Measurements from ENCODE around the gene HPGD. TPM values are rescaled to one million over a fixed set of nuclear protein-coding genes. Genes with fewer than 3 reads are reported as not detected.

Gene HPGD
- 2.1 and 2.4 TPM in 2 replicates for total RNA-seq (2011; cell fraction: chromatin; rRNA removed; ENCODE audit: low replicate concordance)
- 0.67 and 1.3 TPM in 2 replicates for total RNA-seq (2011; cell fraction: nucleolus; rRNA removed)
- 1.5 and 3.7 TPM in 2 replicates for total RNA-seq (2011; cell fraction: nucleoplasm; rRNA removed)
- total RNA-seq (2014; rRNA removed) (4.8 and 4.9 TPM in 2 replicates), total RNA-seq (2014; rRNA removed; fragmentation: Illumina TruSeq; extraction: Trizol) (5.1 and 5.5 TPM in 2 replicates), total RNA-seq (2015; rRNA removed; fragmentation: Illumina TruSeq; extraction: Trizol) (6.2 and 7.4 TPM in 2 replicates), total RNA-seq (2021) (3.3 and 3.5 TPM in 2 replicates), polyA plus RNA-seq (2011; rRNA removed) (1.4 and 8.6 TPM in 2 replicates), polyA plus RNA-seq (2014; fragmentation: Illumina TruSeq; extraction: Trizol) (3.3 and 4.7 TPM in 2 replicates), polyA plus RNA-seq (2014; fragmentation: Nextera tagmentation; extraction: Ambion mirVana) (1 to 10 TPM; 2.3 to 3.2 TPM), polyA plus RNA-seq (2014; rRNA removed) (2.8 and 6.7 TPM in 2 replicates), polyA minus RNA-seq (2011; rRNA and poly(A)+ RNA removed) (1.5 and 7.7 TPM in 2 replicates), Bru-seq, nascent RNA (percentile 44 among the genes with signal in this experiment), BruChase-seq, experiment 1, labeled RNA remaining after a 2-hour chase (percentile 43 among the genes with signal in this experiment), BruChase-seq, experiment 2, labeled RNA remaining after a 6-hour chase (percentile 42 among the genes with signal in this experiment)
- 0.55 and 3.3 TPM in 2 replicates for polyA plus RNA-seq (2011; cell fraction: cytosol; rRNA removed)
- 1.2 and 3.2 TPM in 2 replicates for polyA plus RNA-seq (2011; cell fraction: nucleus; rRNA removed)
- polyA plus RNA-seq (2012) = 4.3 and 5.9 TPM in 2 replicates
- 1.1 TPM in 1 of 2 replicates, not detected in the other for polyA minus RNA-seq (2011; cell fraction: cytosol; rRNA and poly(A)+ RNA removed)
- polyA minus RNA-seq (2011; cell fraction: nucleus; rRNA and poly(A)+ RNA removed) = 0.56 and 2.3 TPM in 2 replicates
- long read RNA-seq, experiment 1, transcript HPGD-202 (7 exons, 3,027 nt) = major isoform, 6 of 7 reads
- long read RNA-seq, experiment 1, partial matches to known transcripts = 0 of 7 reads
- long read RNA-seq, experiment 1, other reads (novel, unspliced or antisense) = 0 of 7 reads
- long read RNA-seq, experiment 2, partial matches to known transcripts = 1 of 6 reads
- long read RNA-seq, experiment 2, other reads (novel, unspliced or antisense) = 4 of 6 reads
- long read RNA-seq, experiment 3, partial matches to known transcripts = 1 of 5 reads
- long read RNA-seq, experiment 3, other reads (novel, unspliced or antisense) = 1 of 5 reads

DNA sequence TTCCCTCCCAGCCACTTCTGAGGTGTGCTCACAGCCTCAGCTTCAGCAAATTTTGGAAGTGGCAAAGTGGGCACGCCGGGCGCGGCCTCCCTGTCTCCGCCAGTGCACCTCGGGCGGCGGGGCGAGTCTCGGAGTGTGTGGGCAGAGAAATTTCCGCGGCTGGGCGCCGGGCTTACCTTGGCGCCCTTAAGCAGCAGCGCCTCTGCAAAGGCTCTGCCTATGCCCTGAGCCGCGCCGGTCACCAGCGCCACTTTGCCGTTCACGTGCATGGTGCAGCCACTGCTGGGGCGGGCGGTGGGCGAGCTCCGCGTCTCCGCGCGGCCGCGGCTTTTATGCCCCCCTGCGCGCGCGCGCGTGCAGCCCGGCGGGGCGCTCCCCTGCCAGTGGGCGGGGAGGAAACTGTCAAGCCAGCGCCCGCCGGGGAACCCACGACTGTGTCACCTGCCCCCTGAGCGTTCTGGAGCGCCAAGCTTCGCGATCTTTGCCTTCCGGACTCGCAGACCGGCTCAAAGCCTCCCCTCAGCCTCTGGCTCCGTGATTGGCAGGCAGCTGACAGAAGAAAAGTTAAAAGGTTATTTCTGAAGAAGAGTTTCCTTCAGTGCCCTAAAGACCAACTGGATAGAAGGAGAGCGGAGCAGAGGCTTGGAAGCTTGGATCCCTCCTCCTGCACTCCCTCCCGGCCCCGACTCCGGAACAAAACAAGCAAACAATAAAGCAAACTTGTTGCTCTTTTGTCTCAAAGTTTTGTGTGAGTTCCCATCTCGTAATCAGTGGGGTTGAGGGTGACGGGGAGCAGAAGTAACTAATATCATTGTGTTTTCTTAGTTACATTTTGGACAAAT, at the start of gene HPGD:
TSS of gene HPGD (minus strand) at position 306 of the 842 bp plus-strand sequence. CDS start at position 269, 37 bp downstream.
- Histone ChIP-seq H3K9me3 (replicated peaks; ENCODE audit: control insufficient read depth, insufficient read depth, low read depth, low read length) (no peaks in the 10 kb centered on the region), H3K27ac (ENCODE audit: extremely low read depth, low read depth, low read length) (peak within 1 kb of the TSS; percentile 41), H3K79me2 (ENCODE audit: control insufficient read depth, insufficient read depth, low read length) (no peaks in the 10 kb centered on the region), H3K4me1 (replicated peaks in 1 of 2; ENCODE audit: control insufficient read depth in 2 of 2, insufficient read depth in 2 of 2, low read length in 2 of 2) (peaks cover 9 to 13% of the 10 kb centered on the region in 2 experiments; a peak in 3 of 5 replicates), H4K20me1 (replicated peaks; ENCODE audit: control insufficient read depth, insufficient read depth, low read length) (no peaks in the 10 kb centered on the region), H3K4me3 (peak within 1 kb of the TSS; percentile 64), H2AFZ (ENCODE audit: low read depth, low read length) (peak within 1 kb of the TSS; percentile 97), H3K4me2 (ENCODE audit: insufficient read depth, low read length) (peak within 1 kb of the TSS; percentile 89), H3K9ac (ENCODE audit: insufficient read depth in 1 of 2, low read depth in 2 of 2, low read length in 2 of 2) (peak within 1 kb of the TSS; percentile 64 to 93), H3K27me3 (ENCODE audit: control insufficient read depth in 2 of 2, insufficient read depth in 2 of 2, low read length in 2 of 2) (no peaks in the 10 kb centered on the region), H3K9me1 (ENCODE audit: control insufficient read depth, insufficient read depth, low read length) (no peaks in the 10 kb centered on the region), H3K36me3 (ENCODE audit: control insufficient read depth, insufficient read depth, low read length) (no peaks in the 10 kb centered on the region)
- ATAC-seq = peak; percentile 88
- POLR2A ChIA-PET = interaction anchor here (0.6 to 2.4 kb wide), 3 partner anchors 10 to 101 kb away, joined by 3 to 5 read pairs (median 3); no protein-coding TSS in a partner anchor
- intact Hi-C loops (cut with micrococcal nuclease) (loop anchor here (2.0 to 5.0 kb wide), 4 partner anchors 100 to 190 kb away; no protein-coding TSS in a partner anchor), in situ Hi-C loops (cut with MboI) (no loop called here)
- 3% methylated on average over 50 of the region's 60 CpGs for WGBS (ENCODE audit: insufficient coverage, low coverage, missing lambda C conversion rate)
- peak; percentile 66 for FAIRE-seq
- CTCF ChIA-PET (ENCODE audit: low intra/inter-chr PET ratio) = no interaction called here
- peak; percentile 25 to 61 (median 36) for DNase-seq (ENCODE audit: extremely low read depth in 1 of 4, low spot score in 3 of 4)
- TSS peak; percentile 73 for BruUV-seq (replicated peaks)
- TF ChIP-seq, protein P1, sequence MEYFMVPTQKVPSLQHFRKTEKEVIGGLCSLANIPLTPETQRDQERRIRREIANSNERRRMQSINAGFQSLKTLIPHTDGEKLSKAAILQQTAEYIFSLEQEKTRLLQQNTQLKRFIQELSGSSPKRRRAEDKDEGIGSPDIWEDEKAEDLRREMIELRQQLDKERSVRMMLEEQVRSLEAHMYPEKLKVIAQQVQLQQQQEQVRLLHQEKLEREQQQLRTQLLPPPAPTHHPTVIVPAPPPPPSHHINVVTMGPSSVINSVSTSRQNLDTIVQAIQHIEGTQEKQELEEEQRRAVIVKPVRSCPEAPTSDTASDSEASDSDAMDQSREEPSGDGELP (CRISPR knock-in tag; IDR thresholded peaks at IDR 0.05; ENCODE audit: borderline replicate concordance) = peak; percentile 26; the same call in 1 of the 2 replicates
- TF ChIP-seq CBX3 (IDR thresholded peaks at IDR 0.05; ENCODE audit: borderline replicate concordance in 1 of 2, low read length in 2 of 2) (no peak), ARID1B (IDR thresholded peaks at IDR 0.05) (no peak), ELF4 (CRISPR knock-in tag; IDR thresholded peaks at IDR 0.05) (no peak), CBFB (CRISPR knock-in tag; IDR thresholded peaks at IDR 0.05) (no peak), POLR2A (conservative IDR thresholded peaks at IDR 0.05) (no peak), HNRNPLL (IDR thresholded peaks at IDR 0.05; ENCODE audit: low read depth, low read length, poor library complexity, severe bottlenecking) (no peak)
- TF ChIP-seq, protein P2, sequence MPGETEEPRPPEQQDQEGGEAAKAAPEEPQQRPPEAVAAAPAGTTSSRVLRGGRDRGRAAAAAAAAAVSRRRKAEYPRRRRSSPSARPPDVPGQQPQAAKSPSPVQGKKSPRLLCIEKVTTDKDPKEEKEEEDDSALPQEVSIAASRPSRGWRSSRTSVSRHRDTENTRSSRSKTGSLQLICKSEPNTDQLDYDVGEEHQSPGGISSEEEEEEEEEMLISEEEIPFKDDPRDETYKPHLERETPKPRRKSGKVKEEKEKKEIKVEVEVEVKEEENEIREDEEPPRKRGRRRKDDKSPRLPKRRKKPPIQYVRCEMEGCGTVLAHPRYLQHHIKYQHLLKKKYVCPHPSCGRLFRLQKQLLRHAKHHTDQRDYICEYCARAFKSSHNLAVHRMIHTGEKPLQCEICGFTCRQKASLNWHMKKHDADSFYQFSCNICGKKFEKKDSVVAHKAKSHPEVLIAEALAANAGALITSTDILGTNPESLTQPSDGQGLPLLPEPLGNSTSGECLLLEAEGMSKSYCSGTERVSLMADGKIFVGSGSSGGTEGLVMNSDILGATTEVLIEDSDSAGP (CRISPR knock-in tag; IDR thresholded peaks at IDR 0.05) = no peak
